Mesodermal cell (in vitro differentiated cells): ENCODE data around the gene PROC.
A peak's percentile ranks its signal among the peaks of the same experiment; 100 is the strongest.
"Not testable (repeated sequence)": the region's sequence is repeated elsewhere in the genome, so short reads cannot be mapped to it uniquely, and the experiment has no call there.

Experiments used
- H3K27ac ChIP-seq: 2 replicates; pipeline ENCODE4 v1.7.0; 2013; ENCODE audit warnings: mild to moderate bottlenecking, low read depth, low read length, moderate library complexity; ENCODE audit not compliant: severe bottlenecking
- H3K36me3 ChIP-seq: 2 replicates; pipeline ENCODE4 v1.7.1; 2013; ENCODE audit warnings: mild to moderate bottlenecking, low read length, moderate library complexity; ENCODE audit not compliant: control insufficient read depth, insufficient read depth
- H3K4me1 ChIP-seq: one replicate; pipeline ENCODE4 v1.7.1; 2013; ENCODE audit warnings: mild to moderate bottlenecking, low read length; ENCODE audit not compliant: insufficient read depth, control insufficient read depth, poor library complexity, severe bottlenecking
- H3K4me3 ChIP-seq: 2 replicates; pipeline ENCODE4 v1.7.0; 2013; ENCODE audit warnings: low read length, control low read depth, mild to moderate bottlenecking; ENCODE audit not compliant: insufficient read depth, poor library complexity, severe bottlenecking; ENCODE audit errors: extremely low read depth
- H3K9me3 ChIP-seq: 2 replicates; pipeline ENCODE4 v1.7.1; 2013; ENCODE audit warnings: mild to moderate bottlenecking, low read length, moderate library complexity; ENCODE audit not compliant: control insufficient read depth
- WGBS, 2 experiments: methylation state at CpG; one replicate each; pipeline ENCODE4 v1.1.5; 2013; ENCODE audit warnings: missing lambda C conversion rate in 2 of 2; ENCODE audit not compliant: insufficient coverage in 2 of 2; 5-methylcytosine and 5-hydroxymethylcytosine counted together

PROC gene

DNA sequence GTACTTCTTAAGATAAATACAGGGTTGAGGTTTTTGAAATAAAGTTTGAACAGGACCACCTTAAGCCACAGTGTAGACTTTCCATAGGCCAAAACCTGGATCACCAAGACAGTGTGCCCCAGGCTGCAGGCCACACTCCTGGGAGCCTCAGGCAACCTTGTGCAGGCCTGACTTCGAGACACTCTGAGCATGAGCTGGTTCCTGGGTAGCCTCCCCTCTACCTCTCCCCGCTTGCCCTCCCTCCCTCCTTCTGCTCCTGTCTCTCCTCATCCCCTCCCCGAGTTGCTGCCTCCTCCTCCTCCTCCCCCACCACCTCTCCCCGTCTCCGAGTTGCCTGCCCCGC is 10.6 kb upstream of the PROC start:
- no peaks in the 10 kb centered on the region for H3K36me3 ChIP-seq
- H3K27ac ChIP-seq = peak overlapping the region; percentile 95
- peaks cover 31% of the 10 kb centered on the region for H3K4me1 ChIP-seq

DNA sequence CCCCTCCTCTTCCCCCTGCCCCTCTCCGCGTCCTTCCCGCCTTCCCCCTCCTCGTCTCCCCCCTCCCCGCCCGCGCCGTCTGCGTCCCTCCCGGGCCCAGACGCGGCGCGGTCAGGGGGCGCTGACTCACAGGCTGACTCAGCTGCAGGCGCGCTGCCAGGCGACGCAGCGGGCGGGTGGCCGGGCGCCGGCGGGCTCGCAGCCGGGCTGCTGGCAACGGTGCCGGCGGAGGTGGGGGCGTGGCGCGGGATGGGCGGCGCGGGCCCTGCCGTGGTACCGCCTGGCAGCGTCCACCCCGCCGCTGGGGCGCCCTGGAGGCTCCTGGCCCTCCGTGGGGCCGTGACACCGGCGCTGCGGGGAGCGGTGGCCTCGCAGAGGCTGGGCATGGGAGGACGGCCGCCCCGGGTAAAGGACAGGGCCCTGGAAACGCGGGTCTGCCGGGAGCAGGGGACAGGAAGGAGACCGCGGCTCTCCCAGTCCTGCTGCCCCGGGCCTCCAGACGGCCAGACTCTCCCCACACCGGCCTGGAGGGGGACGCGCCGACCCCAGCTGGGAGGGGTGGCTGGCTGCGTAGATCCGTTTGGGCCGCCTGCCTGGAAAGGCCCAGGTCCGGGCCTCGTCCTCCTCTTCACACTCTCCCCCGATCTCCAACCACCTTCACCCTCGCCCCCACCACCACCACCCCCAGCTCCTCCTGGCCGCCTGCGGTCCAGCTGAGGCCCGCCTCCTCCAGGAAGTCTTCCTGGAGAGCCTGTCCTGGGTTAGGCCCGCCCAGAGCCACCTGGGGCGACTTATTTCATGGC is 10.0 kb upstream of the PROC start:
- Histone ChIP-seq H3K27ac (peak overlapping the region; percentile 95), H3K4me1 (peaks cover 31% of the 10 kb centered on the region), H3K4me3 (peak overlapping the region; percentile 36), H3K36me3 (no peaks in the 10 kb centered on the region), H3K9me3 (peaks cover 7% of the 10 kb centered on the region)
- WGBS, 2 experiments = 2 to 6% methylated on average over 31 to 67 of the region's 75 CpGs

More for the DNA sequence above, 10.6 kb upstream of the PROC start:
- 5% methylated on average over 2 of the region's 6 CpGs; no CpG with 5 or more reads in 1 of the 2 experiments for WGBS, 2 experiments
- Histone ChIP-seq H3K9me3 (peaks cover 7% of the 10 kb centered on the region), H3K4me3 (no peak overlapping the region)

- Histone ChIP-seq H3K4me1 (peaks cover 31% of the 10 kb centered on the region), H3K9me3 (peaks cover 7% of the 10 kb centered on the region), H3K4me3 (peak overlapping the region; percentile 36), H3K27ac (peak overlapping the region; percentile 95), H3K36me3 (no peaks in the 10 kb centered on the region)
- WGBS, 2 experiments = 61 to 74% methylated on average over 5 to 9 of the region's 10 CpGs
Observed at GRCh38 chr2:127408807-127409099, 9.5 kb upstream of the PROC start.

GRCh38 chr2:127409716-127410115 is 8.5 kb upstream of the PROC start:
- not testable (repeated sequence) for H3K36me3 ChIP-seq, H3K27ac ChIP-seq, H3K9me3 ChIP-seq, H3K4me3 ChIP-seq
- WGBS, 2 experiments = 84 to 96% methylated on average over 3 to 8 of the region's 8 CpGs
- peaks cover 30% of the 10 kb centered on the region for H3K4me1 ChIP-seq

DNA sequence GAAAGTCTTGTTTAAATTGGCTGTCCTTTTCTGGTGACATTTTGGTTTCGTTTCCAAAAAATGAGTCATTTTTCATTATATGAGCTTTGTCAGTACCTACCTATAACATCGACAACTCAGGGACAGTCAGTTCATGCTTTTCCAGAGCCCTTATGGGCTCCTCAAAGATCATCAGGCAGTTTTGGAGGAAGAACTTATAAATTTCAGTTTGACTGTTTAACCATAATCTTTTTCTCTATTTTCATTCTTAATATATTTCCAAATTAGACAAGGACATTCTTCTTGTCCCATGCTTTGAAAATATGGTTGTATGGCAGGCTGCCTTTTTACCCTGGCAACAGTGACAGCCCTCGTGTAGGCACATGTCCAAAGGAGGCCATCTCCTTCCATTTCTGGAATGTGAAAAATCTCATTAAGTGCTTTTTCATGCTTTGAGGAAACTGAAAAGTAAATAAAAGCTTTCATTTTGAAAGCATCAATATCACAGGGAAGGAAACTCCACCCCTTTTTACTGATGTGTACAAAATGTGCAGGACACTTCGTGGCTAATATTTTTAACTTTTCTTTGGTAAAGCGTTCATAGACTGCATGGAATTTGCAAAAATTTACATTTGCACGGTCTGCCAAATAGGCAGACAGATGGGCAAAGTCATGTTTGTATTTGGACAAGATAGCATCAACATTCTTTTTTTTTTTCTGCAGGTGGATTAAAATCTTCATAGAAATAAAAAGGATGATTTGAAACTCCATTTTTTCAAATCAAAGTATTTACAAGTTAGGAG is 7.2 kb upstream of the PROC start:
- Histone ChIP-seq H3K27ac (no peak overlapping the region), H3K36me3 (no peaks in the 10 kb centered on the region), H3K4me1 (peaks cover 19% of the 10 kb centered on the region), H3K9me3 (peaks cover 7% of the 10 kb centered on the region), H3K4me3 (no peak overlapping the region)
- 92 to 93% methylated on average over 4 to 5 of the region's 6 CpGs for WGBS, 2 experiments

DNA sequence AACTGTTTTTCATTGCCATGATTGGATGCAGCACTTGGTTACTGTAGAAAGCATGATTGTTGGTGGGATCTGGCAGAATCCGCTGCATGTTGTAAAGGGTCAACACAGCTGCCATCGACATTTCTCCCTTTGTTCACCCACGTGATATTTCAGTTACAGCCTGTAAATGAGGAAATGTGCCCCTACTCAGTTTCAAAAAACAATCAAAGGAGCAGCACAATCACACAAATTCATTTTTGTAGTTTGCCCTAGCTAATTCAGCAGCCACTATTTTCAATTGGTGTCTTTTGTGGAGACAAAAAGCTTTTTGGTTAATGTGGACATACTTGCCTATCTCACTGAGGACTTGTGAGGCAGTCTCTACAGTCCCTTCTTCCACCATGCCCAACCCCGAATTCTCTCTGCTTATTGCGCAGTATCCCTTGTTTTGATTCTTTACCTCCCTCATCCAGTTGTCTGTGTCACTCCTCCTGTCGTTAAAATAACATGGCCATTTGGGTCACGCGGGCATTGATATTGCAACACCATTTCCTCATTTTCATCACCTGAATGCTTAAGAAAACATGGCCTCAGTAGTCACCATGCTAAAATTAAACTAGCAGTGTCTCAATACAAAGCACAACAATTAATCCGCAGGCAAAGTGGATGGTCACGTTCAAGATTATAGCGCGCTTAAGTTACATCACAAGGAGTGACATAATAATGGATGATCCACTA is 6.4 kb upstream of the PROC start:
- Histone ChIP-seq H3K4me1 (peaks cover 20% of the 10 kb centered on the region), H3K27ac (no peak overlapping the region), H3K4me3 (no peak overlapping the region), H3K9me3 (peaks cover 7% of the 10 kb centered on the region), H3K36me3 (no peaks in the 10 kb centered on the region)
- 84 to 88% methylated on average over 11 to 12 of the region's 12 CpGs for WGBS, 2 experiments

DNA sequence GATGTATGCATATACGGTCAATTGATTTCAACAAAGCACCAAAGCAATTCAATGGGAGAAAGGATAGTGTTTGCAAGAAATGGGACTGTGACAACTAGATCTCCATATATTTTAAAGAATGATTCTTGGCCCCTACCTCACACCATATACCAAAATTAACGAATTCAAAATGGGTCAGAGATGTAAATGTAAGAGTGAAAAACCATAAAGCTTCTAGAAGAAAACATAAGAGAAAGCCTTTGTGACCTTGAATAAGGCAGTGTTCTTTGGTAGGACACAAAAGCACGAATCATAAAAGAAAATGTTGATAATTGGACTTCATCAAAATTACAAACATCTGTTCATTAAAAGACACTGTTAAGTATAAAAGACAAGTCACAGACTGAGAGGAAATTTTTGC is 5.0 kb upstream of the PROC start:
- no peaks in the 10 kb centered on the region for H3K36me3 ChIP-seq
- no CpG with 5 or more reads among the region's 3 CpGs for WGBS, 2 experiments
- H3K9me3 ChIP-seq = peaks cover 7% of the 10 kb centered on the region
- no peak overlapping the region for H3K27ac ChIP-seq
- H3K4me3 ChIP-seq = no peak overlapping the region
- H3K4me1 ChIP-seq = peaks cover 15% of the 10 kb centered on the region

- WGBS, 2 experiments = 91 to 100% methylated on average over 6 of the region's 8 CpGs
- H3K36me3 ChIP-seq = no peaks in the 10 kb centered on the region
- H3K9me3 ChIP-seq = peaks cover 7% of the 10 kb centered on the region
- H3K4me3 ChIP-seq = no peak overlapping the region
- H3K27ac ChIP-seq = no peak overlapping the region
- peaks cover 15% of the 10 kb centered on the region for H3K4me1 ChIP-seq
Observed at GRCh38 chr2:127413782-127414637, 4.2 kb upstream of the PROC start.

DNA sequence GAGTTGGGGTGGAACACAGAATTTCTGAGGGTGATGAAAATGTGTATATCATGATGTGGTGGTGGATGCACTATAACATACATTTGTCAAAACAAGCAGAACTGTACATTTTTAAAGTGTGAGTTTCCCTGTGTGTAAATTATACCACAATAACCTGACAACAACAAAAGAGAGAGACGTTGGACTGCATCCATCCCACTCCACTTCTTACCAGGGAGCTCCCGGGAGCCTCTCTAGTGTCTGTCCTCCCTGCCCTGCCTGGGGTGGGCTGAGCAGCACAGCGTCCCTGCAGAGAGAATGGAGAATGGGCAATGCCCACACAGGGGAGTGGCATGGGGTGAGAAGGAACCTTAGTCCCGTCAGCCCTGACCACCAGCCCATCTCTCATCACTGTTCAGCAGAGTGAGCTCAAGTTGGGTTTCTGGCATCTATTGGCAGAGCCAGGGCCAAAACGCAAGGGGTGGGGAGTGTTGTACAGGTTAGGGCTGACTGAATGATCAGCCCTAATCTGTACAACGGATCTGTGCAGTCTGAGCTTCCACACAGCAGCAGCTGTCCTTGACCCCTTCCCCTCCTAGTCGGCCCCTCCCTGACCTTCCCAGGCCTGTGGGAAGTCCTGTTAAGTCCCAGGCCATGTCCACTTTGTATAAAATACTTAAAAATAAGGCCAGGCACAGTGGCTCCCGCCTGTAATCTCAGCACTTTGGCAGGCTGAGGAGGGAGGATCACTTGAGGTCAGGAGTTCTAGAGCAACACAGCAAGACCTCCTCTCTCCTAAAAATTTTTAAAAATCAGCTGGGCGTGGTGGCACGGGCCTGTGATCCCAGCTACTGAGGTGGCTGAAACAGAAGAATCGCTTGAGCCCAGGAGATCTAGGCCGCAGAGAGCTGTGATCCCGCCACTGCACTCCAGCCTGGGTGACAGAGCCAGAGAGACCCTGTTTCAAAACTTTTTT is 3.3 kb upstream of the PROC start:
- no peak overlapping the region for H3K4me3 ChIP-seq
- no peaks in the 10 kb centered on the region for H3K36me3 ChIP-seq
- WGBS, 2 experiments = 93% methylated on average over 7 to 9 of the region's 13 CpGs
- H3K27ac ChIP-seq = no peak overlapping the region
- peaks cover 15% of the 10 kb centered on the region for H3K4me1 ChIP-seq
- H3K9me3 ChIP-seq = peaks cover 7% of the 10 kb centered on the region
